Coronary artery (tissue), 2 donors: Measurements from ENCODE around the gene DEAF1.

ENCODE experiments used
- DNase-seq: peaks from one replicate; pipeline ENCODE4 v3.0.0-alpha.2; 2017; ENCODE audit warnings: low spot score
- H3K27ac ChIP-seq, 2 donors: fragments of 200-600 bp; sonication (generic); one replicate each; pipeline ENCODE4 v1.5.1; 2016 to 2019
- H3K4me3 ChIP-seq: fragments of 200-600 bp; sonication (generic); 2 replicates; pipeline ENCODE4 v1.5.1; 2016; ENCODE audit warnings: mild to moderate bottlenecking, moderate library complexity
- TF ChIP-seq, protein P1 (sequence below): fragments of 200-600 bp; sonication (generic); IDR thresholded peaks from one replicate; pipeline ENCODE4 v1.5.1; 2019; ENCODE audit warnings: antibody characterized with exemption

Gene DEAF1

DNA sequence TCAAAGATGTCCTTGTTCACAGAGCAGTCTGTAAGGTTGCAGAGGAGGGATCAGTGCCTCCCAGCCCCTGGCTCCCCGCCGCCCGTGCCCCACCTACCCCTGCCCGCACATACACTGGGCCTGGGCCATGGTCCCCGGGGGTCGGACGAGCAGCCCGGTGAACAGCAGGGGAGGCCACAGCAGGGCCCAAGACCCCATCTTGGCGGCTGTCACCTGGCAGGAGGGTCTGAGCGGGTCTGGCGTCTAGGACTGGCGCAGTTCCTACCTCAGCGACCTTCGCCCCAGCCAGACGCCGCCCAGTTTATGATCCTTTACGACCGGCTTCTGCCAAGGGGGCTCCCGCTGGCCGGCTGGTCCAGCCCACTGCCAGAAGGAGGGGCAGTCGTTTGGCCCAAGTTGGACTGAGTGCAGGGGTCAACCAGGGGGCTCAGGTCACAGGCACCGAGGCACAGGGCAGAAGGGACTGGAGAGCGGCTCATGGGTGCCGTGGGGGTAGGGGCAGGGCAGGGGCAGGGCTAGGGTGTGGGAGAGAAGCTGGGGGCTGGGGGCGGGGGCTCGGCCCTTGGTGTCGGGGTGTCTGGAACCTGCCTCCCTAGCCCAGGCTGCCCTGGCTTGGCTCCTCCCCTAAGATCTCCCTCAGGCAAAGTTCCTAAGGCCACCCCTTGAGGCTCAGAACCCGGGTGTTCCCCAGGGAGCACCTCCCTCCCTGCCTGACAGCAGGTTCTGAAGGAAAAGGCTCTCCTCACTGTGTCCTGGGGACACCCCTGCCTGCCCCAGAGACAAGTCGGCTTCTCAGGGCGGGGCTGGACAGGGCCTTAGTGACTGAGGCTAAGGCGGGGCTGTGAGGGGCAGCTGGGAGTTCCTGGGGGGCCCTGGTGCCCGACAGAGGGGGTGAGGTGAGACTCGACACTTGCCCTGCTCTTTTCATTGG is 70.1 kb downstream of the DEAF1 start, which contains the start of gene CDHR5:
CDHR5 (minus strand) TSS at position 251 of the 931 bp plus-strand sequence; CDS start at position 198, 53 bp downstream.
- DNase-seq = no peak
- Histone ChIP-seq H3K27ac (no peak within 1 kb of the TSS), H3K4me3 (no peak within 1 kb of the TSS)
- TF ChIP-seq, protein P1, sequence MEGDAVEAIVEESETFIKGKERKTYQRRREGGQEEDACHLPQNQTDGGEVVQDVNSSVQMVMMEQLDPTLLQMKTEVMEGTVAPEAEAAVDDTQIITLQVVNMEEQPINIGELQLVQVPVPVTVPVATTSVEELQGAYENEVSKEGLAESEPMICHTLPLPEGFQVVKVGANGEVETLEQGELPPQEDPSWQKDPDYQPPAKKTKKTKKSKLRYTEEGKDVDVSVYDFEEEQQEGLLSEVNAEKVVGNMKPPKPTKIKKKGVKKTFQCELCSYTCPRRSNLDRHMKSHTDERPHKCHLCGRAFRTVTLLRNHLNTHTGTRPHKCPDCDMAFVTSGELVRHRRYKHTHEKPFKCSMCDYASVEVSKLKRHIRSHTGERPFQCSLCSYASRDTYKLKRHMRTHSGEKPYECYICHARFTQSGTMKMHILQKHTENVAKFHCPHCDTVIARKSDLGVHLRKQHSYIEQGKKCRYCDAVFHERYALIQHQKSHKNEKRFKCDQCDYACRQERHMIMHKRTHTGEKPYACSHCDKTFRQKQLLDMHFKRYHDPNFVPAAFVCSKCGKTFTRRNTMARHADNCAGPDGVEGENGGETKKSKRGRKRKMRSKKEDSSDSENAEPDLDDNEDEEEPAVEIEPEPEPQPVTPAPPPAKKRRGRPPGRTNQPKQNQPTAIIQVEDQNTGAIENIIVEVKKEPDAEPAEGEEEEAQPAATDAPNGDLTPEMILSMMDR = no peak

DNA sequence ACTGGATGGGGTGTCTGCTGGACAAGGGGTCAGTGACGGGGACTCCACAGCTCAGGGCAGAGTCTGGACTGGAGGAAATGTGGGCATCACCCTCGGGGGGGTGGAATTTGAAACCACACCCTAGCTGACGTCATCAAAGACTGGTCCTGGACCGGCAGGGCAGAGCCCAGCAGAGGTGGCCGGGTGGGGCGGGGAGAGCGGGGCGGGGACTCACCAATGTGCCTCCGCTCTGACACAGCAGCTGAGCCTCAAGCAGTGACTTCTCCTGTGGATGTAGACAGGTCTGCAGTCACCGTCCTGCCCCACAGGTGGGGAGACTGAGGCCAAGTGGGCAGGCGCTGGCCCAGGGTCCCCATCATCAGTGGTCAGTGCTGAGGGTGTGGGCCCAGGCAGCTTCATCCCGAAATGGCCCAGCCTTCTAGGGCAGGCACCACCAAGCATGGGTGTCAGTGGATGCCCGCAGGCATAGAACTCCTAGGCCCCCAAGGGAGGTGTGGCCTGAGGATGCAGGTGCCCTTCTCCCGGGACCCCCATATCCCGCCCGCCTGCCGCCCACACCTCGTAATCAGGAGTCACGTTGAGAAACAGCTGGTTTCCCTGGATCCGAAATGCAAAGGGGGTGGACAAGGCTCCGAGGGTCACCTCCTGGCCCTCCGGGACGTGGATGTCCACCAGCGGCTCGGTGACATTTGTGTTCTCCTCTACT is 70.9 kb downstream of the DEAF1 start:
- DNase-seq = peak; percentile 69
- no peak overlapping the region for H3K4me3 ChIP-seq
- no peak overlapping the region for H3K27ac ChIP-seq
- TF ChIP-seq, protein P1 = no peak

DNA sequence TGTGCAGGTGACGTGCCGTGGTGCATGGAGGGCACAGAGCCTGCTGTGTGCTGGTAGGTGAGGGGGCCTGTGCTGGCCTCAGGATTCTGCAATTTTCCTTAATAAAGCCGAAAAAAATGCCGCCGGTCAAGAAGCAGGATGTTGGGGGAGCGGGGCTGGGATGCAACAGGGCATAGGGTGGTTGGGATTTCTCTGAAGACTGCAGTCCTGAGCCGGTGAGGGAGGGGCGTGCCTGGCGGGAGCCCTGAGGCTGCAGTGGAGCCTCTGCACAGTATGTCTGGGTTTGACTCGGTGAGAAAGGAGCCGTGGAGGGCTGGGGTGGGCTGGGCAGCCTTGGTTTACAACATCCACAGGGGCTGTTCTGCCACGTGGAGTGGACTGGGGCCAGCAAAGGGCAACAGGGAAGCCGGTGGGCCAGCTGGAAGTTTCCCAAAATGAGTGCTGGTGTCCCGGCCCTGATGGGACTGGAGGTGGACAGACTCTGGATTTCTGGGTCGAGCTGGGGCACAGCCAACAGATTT is 71.6 kb downstream of the DEAF1 start:
- TF ChIP-seq, protein P1 = no peak
- no peak for DNase-seq
- Histone ChIP-seq H3K4me3 (no peak overlapping the region), H3K27ac (no peak overlapping the region)

DNA sequence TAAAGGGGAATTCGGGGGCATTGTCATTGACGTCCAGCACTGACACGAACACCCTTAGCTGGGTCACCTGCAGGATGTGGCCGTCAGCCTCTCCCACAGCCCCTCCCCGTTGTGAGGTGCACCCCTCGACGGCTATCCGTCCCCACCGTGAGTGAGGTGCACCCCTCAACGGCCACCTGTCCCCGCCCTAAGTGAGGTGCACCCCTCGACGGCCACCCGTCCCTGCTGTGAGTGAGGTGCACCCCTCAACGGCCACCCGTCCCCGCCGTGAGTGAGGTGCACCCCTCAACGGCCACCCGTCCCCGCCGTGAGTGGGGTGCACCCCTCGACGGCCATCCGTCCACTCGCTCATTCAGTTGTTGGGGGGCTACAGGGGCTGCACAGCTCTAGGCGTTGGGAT is 73.2 kb downstream of the DEAF1 start:
- DNase-seq = no peak
- TF ChIP-seq, protein P1 = no peak
- H3K4me3 ChIP-seq = no peak overlapping the region
- no peak overlapping the region for H3K27ac ChIP-seq

DNA sequence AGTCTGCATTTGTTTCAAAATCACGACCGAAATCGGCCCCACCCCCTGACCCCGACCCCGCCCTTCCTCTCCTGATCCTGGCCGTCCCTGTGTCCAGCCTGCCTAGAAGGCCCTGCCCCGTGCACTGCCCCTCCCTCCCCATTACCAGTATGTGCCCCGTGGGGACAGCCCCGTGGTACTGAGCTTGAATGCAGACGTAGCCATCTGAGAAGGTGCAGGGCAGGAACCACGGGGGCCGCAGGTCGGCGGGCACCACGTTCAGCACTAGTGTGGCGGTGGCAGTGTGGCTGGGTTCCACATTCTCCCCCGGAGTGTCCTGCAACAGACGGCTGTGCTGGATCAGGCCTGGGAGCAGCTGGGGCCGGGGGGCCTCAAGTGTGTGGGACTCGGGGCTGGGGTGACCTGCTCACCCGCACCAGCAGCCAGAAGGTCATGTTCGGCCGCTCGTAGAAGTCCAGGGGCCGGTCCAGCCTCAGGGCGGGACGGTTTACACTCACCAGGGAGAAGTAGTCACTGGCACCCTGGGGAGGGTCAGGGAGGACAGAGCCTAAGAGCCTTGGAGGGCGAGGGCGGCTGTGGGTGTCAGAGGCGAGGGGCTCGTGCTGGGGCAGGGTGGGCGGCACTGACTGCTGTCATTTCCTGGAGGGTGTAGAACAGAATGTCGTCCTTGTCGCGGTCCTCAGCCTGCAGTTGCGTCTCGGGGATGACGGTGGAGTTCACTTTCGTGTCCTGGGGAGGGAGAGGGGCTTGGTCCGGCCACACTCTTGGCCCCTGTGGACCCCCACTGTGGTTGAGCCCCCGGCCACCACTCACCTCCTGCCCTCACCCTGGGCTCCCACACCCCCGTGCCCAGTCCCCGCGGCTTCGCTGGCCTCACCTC is 73.8 kb downstream of the DEAF1 start:
- TF ChIP-seq, protein P1 = no peak
- no peak overlapping the region for H3K4me3 ChIP-seq
- DNase-seq = no peak
- no peak overlapping the region for H3K27ac ChIP-seq

DNA sequence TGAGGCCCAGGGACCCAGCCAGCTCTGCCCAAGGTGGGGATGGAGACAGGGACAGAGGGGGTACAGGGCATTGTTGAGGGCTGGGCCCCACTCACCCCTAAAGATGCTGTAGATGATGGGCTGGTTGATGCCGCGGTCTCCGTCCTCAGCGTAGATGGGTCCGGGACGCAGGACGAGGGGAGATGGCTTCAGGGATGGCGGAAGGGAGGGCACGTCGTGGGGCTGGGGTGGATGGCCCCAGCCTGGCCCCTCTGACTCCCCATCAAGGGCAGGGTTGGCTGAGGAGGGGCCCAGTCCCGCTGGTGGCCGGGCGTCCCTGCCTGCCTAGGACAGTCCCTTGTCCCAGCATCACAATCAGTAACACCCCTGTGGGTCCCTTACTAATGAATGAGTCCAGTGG is 74.8 kb downstream of the DEAF1 start:
- TF ChIP-seq, protein P1 = no peak
- no peak overlapping the region for H3K27ac ChIP-seq
- no peak for DNase-seq
- H3K4me3 ChIP-seq = no peak overlapping the region
